H1 (cell line): ENCODE results near the gene CKS1B. TPM values are rescaled to one million over a fixed set of nuclear protein-coding genes. Genes with fewer than 3 reads are reported as not detected.

Source experiments
- CTCF ChIA-PET: fragments of 300-600 bp; sonication (Branson Sonifier 250); formaldehyde crosslinking; loops from one replicate; lab custom pipeline; 2021; ENCODE audit not compliant: partially characterized antibody; lab: Charles Lee
- POLR2A ChIA-PET: fragments of 300-600 bp; sonication (Branson Sonifier 250); formaldehyde crosslinking; loops from one replicate; lab custom pipeline; 2021; ENCODE audit warnings: inconsistent platforms; ENCODE audit not compliant: partially characterized antibody; lab: Charles Lee
- DNase-seq, 2 experiments: peaks; one replicate each; pipeline versions ENCODE4 v3.0.0 to v3.0.0-alpha.2; 2010 to 2022; ENCODE audit warnings: low spot score in 2 of 2, low read depth in 1 of 2, mixed read lengths in 1 of 2
- FAIRE-seq: peaks from 2 replicates; lab custom pipeline; 2011; peaks lifted over from hg19 to GRCh38; lab: Jason Lieb, UNC
- H2AFZ ChIP-seq: 2 replicates; pipeline ENCODE4 v1.8.1; 2012; ENCODE audit warnings: low read length, inconsistent platforms
- H2AK5ac ChIP-seq: 2 replicates; pipeline ENCODE4 v1.6.1; 2013; ENCODE audit warnings: low read depth, low read length
- H2BK120ac ChIP-seq: replicated peaks from 2 replicates; pipeline ENCODE3; 2013; ENCODE audit warnings: low read depth, low read length, inconsistent platforms
- H2BK12ac ChIP-seq: 2 replicates; pipeline ENCODE4 v1.6.1; 2013; ENCODE audit warnings: low read depth, low read length
- H2BK15ac ChIP-seq: 2 replicates; pipeline ENCODE4 v1.6.1; 2013; ENCODE audit warnings: low read length
- H2BK20ac ChIP-seq: 2 replicates; pipeline ENCODE4 v1.6.1; 2013; ENCODE audit warnings: low read length
- H2BK5ac ChIP-seq: 2 replicates; pipeline ENCODE4 v1.6.1; 2013; ENCODE audit warnings: low read depth, low read length
- H3K14ac ChIP-seq: 2 replicates; pipeline ENCODE4 v1.6.1; 2013; ENCODE audit warnings: inconsistent platforms; ENCODE audit not compliant: insufficient read length
- H3K18ac ChIP-seq: 2 replicates; pipeline ENCODE4 v1.6.1; 2013; ENCODE audit warnings: low read length; ENCODE audit errors: extremely low read depth
- H3K23ac ChIP-seq: 2 replicates; pipeline ENCODE4 v1.6.1; 2013; ENCODE audit warnings: inconsistent platforms; ENCODE audit not compliant: insufficient read length
- H3K23me2 ChIP-seq: 2 replicates; pipeline ENCODE4 v1.6.1; 2013; ENCODE audit warnings: low read depth, low read length
- H3K27ac ChIP-seq: 2 replicates; pipeline ENCODE4 v1.6.1; 2011; ENCODE audit warnings: low read depth, low read length, inconsistent platforms
- H3K27me3 ChIP-seq, 4 experiments: replicated peaks in 1 of 4; 1 replicate in 1 of 4; 2 replicates in 3 of 4; pipeline versions ENCODE4 v1.6.1 to v1.8.1; 2011 to 2013; ENCODE audit warnings: low read length in 3 of 4, mild to moderate bottlenecking in 3 of 4, inconsistent platforms in 2 of 4, mixed read lengths in 2 of 4, moderate library complexity in 1 of 4; ENCODE audit not compliant: control insufficient read depth in 3 of 4, insufficient read depth in 3 of 4; ENCODE audit errors: extremely low read depth in 1 of 4
- H3K36me3 ChIP-seq, 4 experiments: 2 replicates each; pipeline versions ENCODE4 v1.6.1 to v1.8.1; 2011 to 2013; ENCODE audit warnings: mild to moderate bottlenecking in 4 of 4, low read length in 3 of 4, moderate library complexity in 2 of 4, control low read depth in 1 of 4, inconsistent platforms in 1 of 4; ENCODE audit not compliant: insufficient read depth in 4 of 4, control insufficient read depth in 2 of 4
- H3K4ac ChIP-seq: replicated peaks from 2 replicates; pipeline ENCODE3; 2013; ENCODE audit warnings: low read length, low read depth, mixed read lengths, inconsistent platforms; ENCODE audit not compliant: insufficient read length
- H3K4me1 ChIP-seq, 4 experiments: replicated peaks in 1 of 4; 1 replicate in 1 of 4; 2 replicates in 3 of 4; pipeline versions ENCODE4 v1.6.1 to v1.8.1; 2011 to 2013; ENCODE audit warnings: low read length in 3 of 4, inconsistent platforms in 2 of 4, mixed read lengths in 1 of 4; ENCODE audit not compliant: insufficient read depth in 4 of 4, control insufficient read depth in 3 of 4
- H3K4me2 ChIP-seq, 2 experiments: 2 replicates each; pipeline versions ENCODE4 v1.6.1 to v1.8.1; 2011 to 2013; ENCODE audit warnings: low read depth in 2 of 2, low read length in 2 of 2, control low read depth in 1 of 2, inconsistent platforms in 1 of 2, mild to moderate bottlenecking in 1 of 2; ENCODE audit not compliant: insufficient read depth in 1 of 2
- H3K4me3 ChIP-seq, 4 experiments: fragments of 200-600, 300-600 bp in 1 of 4; sonication (generic), shearing (Covaris generic), sonication (Bioruptor Twin) in 1 of 4; 2 replicates each; pipeline versions ENCODE4 v1.5.1 to v1.8.1; 2011 to 2016; ENCODE audit warnings: low read length in 4 of 4, low read depth in 3 of 4, control low read depth in 2 of 4, inconsistent platforms in 2 of 4, mild to moderate bottlenecking in 2 of 4, mixed read lengths in 1 of 4, moderate library complexity in 1 of 4; ENCODE audit not compliant: insufficient read depth in 2 of 4; ENCODE audit errors: extremely low read depth in 1 of 4
- H3K56ac ChIP-seq: replicated peaks from 2 replicates; pipeline ENCODE3; 2013; ENCODE audit warnings: low read depth, mild to moderate bottlenecking, mixed read lengths, low read length, inconsistent platforms; ENCODE audit not compliant: insufficient read length
- H3K79me1 ChIP-seq: 2 replicates; pipeline ENCODE4 v1.6.1; 2013; ENCODE audit warnings: low read depth, low read length, control low read depth
- H3K79me2 ChIP-seq, 2 experiments: 2 replicates each; pipeline versions ENCODE4 v1.6.1 to v1.8.1; 2012 to 2013; ENCODE audit warnings: low read length in 2 of 2, mild to moderate bottlenecking in 2 of 2, inconsistent platforms in 1 of 2; ENCODE audit not compliant: insufficient read depth in 2 of 2, control insufficient read depth in 1 of 2
- H3K9ac ChIP-seq, 4 experiments: replicated peaks in 1 of 4; 1 replicate in 1 of 4; 2 replicates in 3 of 4; pipeline versions ENCODE4 v1.6.1 to v1.8.1; 2011 to 2013; ENCODE audit warnings: low read depth in 3 of 4, low read length in 3 of 4, control low read depth in 2 of 4, mild to moderate bottlenecking in 2 of 4, moderate library complexity in 2 of 4, inconsistent platforms in 1 of 4; ENCODE audit errors: extremely low read depth in 1 of 4
- H3K9me3 ChIP-seq, 2 experiments: 2 replicates each; pipeline versions ENCODE4 v1.6.1 to v1.8.1; 2012 to 2013; ENCODE audit warnings: mild to moderate bottlenecking in 2 of 2, moderate library complexity in 2 of 2, control low read depth in 1 of 2, inconsistent platforms in 1 of 2, low read depth in 1 of 2, low read length in 1 of 2, mixed read lengths in 1 of 2; ENCODE audit not compliant: insufficient read depth in 2 of 2
- H4K20me1 ChIP-seq, 2 experiments: replicated peaks in 1 of 2; 2 replicates each; pipeline versions ENCODE3 to v1.8.1; 2011 to 2013; ENCODE audit warnings: inconsistent platforms in 2 of 2, low read length in 2 of 2, mild to moderate bottlenecking in 1 of 2; ENCODE audit not compliant: insufficient read depth in 2 of 2, control insufficient read depth in 1 of 2
- H4K5ac ChIP-seq: 2 replicates; pipeline ENCODE4 v1.6.1; 2013; ENCODE audit warnings: low read length, low read depth, mixed read lengths, inconsistent platforms; ENCODE audit not compliant: insufficient read length
- H4K8ac ChIP-seq: 2 replicates; pipeline ENCODE4 v1.8.0; 2013; ENCODE audit warnings: mild to moderate bottlenecking, moderate library complexity, low read length, inconsistent platforms; ENCODE audit not compliant: insufficient read depth; ENCODE audit errors: extremely low read depth
- H4K91ac ChIP-seq: replicated peaks from 2 replicates; pipeline ENCODE3; 2013; ENCODE audit warnings: low read length, mixed read lengths, inconsistent platforms; ENCODE audit not compliant: insufficient read length
- ASH2L ChIP-seq: fragments of 200-600, 300-600 bp; sonication (generic); IDR thresholded peaks from one replicate; pipeline ENCODE4 v1.7.1; 2017; ENCODE audit warnings: low read length
- ATF3 ChIP-seq: IDR thresholded peaks from 2 replicates; pipeline ENCODE4 v1.6.1; 2011; ENCODE audit warnings: low read depth, mild to moderate bottlenecking, low read length; ENCODE audit not compliant: insufficient read depth
- CBX8 ChIP-seq: fragments of 300-800, 300-1000 bp; sonication (generic); IDR thresholded peaks from 2 replicates; pipeline ENCODE4 v1.7.1; 2016; ENCODE audit warnings: low read depth, low read length, borderline replicate concordance
- CHD1 ChIP-seq: IDR thresholded peaks from 2 replicates; pipeline ENCODE4 v1.6.1; 2012; ENCODE audit warnings: low read depth, low read length, improper control_type of control experiment
- FOSL1 ChIP-seq: IDR thresholded peaks from 2 replicates; pipeline ENCODE4 v1.6.1; 2011; ENCODE audit warnings: mild to moderate bottlenecking, low read depth, low read length, moderate library complexity; ENCODE audit not compliant: insufficient read depth
- GABPA ChIP-seq: IDR thresholded peaks from 2 replicates; pipeline ENCODE4 v1.6.1; 2011; ENCODE audit warnings: mild to moderate bottlenecking, low read length, moderate library complexity, borderline replicate concordance; ENCODE audit not compliant: insufficient read depth
- HDAC6 ChIP-seq: IDR thresholded peaks from one replicate; pipeline ENCODE4 v1.7.1; 2012; ENCODE audit warnings: low read depth, mild to moderate bottlenecking, inconsistent platforms, low read length, moderate library complexity
- KDM5A ChIP-seq: fragments of 200-600 bp; IDR thresholded peaks from 2 replicates; pipeline ENCODE4 v1.7.1; 2012; ENCODE audit warnings: mild to moderate bottlenecking, low read length, inconsistent platforms, mixed read lengths
- NANOG ChIP-seq: IDR thresholded peaks from 2 replicates; pipeline ENCODE4 v1.6.1; 2011; ENCODE audit warnings: low read length, low read depth, mild to moderate bottlenecking, inconsistent platforms; ENCODE audit not compliant: insufficient read depth, poor library complexity, severe bottlenecking
- SIN3A ChIP-seq, 2 experiments: IDR thresholded peaks in 1 of 2; conservative IDR thresholded peaks in 1 of 2; 2 replicates each; pipeline ENCODE4 v1.6.1; 2011 to 2012; ENCODE audit warnings: low read length in 2 of 2, improper control_type of control experiment in 1 of 2, low read depth in 1 of 2, mild to moderate bottlenecking in 1 of 2
- SP1 ChIP-seq: IDR thresholded peaks from 2 replicates; pipeline ENCODE4 v1.6.1; 2011; ENCODE audit warnings: low read depth, low read length
- SP4 ChIP-seq: IDR thresholded peaks from 2 replicates; pipeline ENCODE4 v1.6.1; 2012; ENCODE audit warnings: low read length, inconsistent platforms
- whole genome bisulfite sequencing, 2 experiments: shearing (Covaris generic) in 1 of 2; methylation state at CpG; one replicate each; pipeline versions ENCODE4 v1.1.6 to v1.1.7; 2013 to 2015; ENCODE audit warnings: low lambda C conversion rate in 2 of 2, mixed read lengths in 2 of 2, inconsistent platforms in 1 of 2, low coverage in 1 of 2, missing lambda C conversion rate in 1 of 2; ENCODE audit not compliant: insufficient replicate concordance in 2 of 2, insufficient coverage in 1 of 2, insufficient read length in 1 of 2; ENCODE audit errors: extremely low coverage in 1 of 2, missing lambda C conversion rate in 1 of 2; 5-methylcytosine and 5-hydroxymethylcytosine counted together
- polyA plus RNA-seq, 7 experiments: library from polyadenylated mRNA; depleted of rRNA in 3 of 7; stranded (reverse) in 5 of 7; unstranded in 2 of 7; fragments of >200 nt in 5 of 7; fragments of 200-250 nt in 2 of 7; gene quantifications; 1 replicate in 5 of 7; 2 replicates in 1 of 7; 4 replicates in 1 of 7; pipeline versions ENCODE4 v1.2.1 to v1.2.3, GENCODE V29; 2011 to 2013; ENCODE audit warnings: missing spikeins in 2 of 7, mixed read lengths in 2 of 7
- total RNA-seq: library from RNA; stranded (reverse); fragmentation: NEBNext Ultra II Directional; extraction: Animal tissue kit (Norgen Biotek cat#: 25700); gene quantifications from 2 replicates; pipeline ENCODE4 v1.2.1, GENCODE V29; 2021

CKS1B gene
- total and polyA plus RNA-seq, 2 of the 8 experiments (the other 6 are each of a cell fraction or from before 2014, with no cell fraction given), result 294 to 1,025 TPM

- peak overlapping the region in 1 of 4 experiments; percentile 36; a peak in 2 of 8 replicates for H3K4me3 ChIP-seq
- H4K8ac ChIP-seq, result no peak overlapping the region
- H3K36me3 ChIP-seq, result peaks cover 0 to 4% (median 1%) of the 10 kb centered on the region in 4 experiments; a peak in 4 of 8 replicates
- H3K4ac ChIP-seq, result no peak overlapping the region
- no peak overlapping the region for H4K5ac ChIP-seq
- no peak overlapping the region for H2BK20ac ChIP-seq
- no peak overlapping the region for H2BK120ac ChIP-seq
- peaks cover 0 to 55% of the 10 kb centered on the region in 2 experiments; a peak in 3 of 4 replicates for H3K79me2 ChIP-seq
- no peak overlapping the region for H3K23ac ChIP-seq
- DNase-seq (no peak), FAIRE-seq (no peak)
- H2AFZ ChIP-seq, result no peak overlapping the region
- H3K4me1 ChIP-seq, result peaks cover 14 to 63% (median 42%) of the 10 kb centered on the region in 4 experiments
- ChIA-PET POLR2A (interaction anchor here (0.9 to 14.8 kb wide), 5 partner anchors 6 to 54 kb away, joined by 3 to 128 read pairs (median 10); partner anchors contain the start of genes CKS1B, FLAD1, LENEP and PBXIP1), CTCF (interaction anchor here (0.5 to 18.6 kb wide), 10 partner anchors 9 to 120 kb away, joined by 3 to 354 read pairs (median 4); partner anchors contain the start of genes ADAM15, LENEP and ZBTB7B)
- no peak overlapping the region for H3K27ac ChIP-seq
- no peak overlapping the region for H2BK12ac ChIP-seq
- H4K91ac ChIP-seq, result no peak overlapping the region
- H3K9me3 ChIP-seq, result no peaks in the 10 kb centered on the region
- H3K18ac ChIP-seq, result peak overlapping the region; percentile 38; the same call in 1 of the 2 replicates
- no peak overlapping the region for H3K56ac ChIP-seq
- H2AK5ac ChIP-seq, result no peak overlapping the region
- H3K27me3 ChIP-seq, result no peaks in the 10 kb centered on the region
- WGBS, 2 experiments, result 91% methylated on average over 10 of the region's 12 CpGs; no CpG with 5 or more reads in 1 of the 2 experiments
- peak overlapping the region; percentile 44; the same call in 1 of the 2 replicates for H2BK5ac ChIP-seq
- H3K4me2 ChIP-seq, result 0 out of 4 replicates have a peak overlapping the region, but pooled peaks have one; percentile 34 to 42
- H4K20me1 ChIP-seq, result peaks cover 0 to 16% of the 10 kb centered on the region in 2 experiments
- H2BK15ac ChIP-seq, result no peak overlapping the region
- H3K14ac ChIP-seq, result no peak overlapping the region
- peaks cover 2% of the 10 kb centered on the region; the same call in 1 of the 2 replicates for H3K23me2 ChIP-seq
- H3K79me1 ChIP-seq, result peaks cover 20% of the 10 kb centered on the region
- no peak overlapping the region for H3K9ac ChIP-seq
- TF ChIP-seq KDM5A, result no peak
- TF ChIP-seq HDAC6, result no peak
- no peak for TF ChIP-seq CBX8
- TF ChIP-seq NANOG, result no peak
- TF ChIP-seq SP1, result no peak
- no peak for TF ChIP-seq FOSL1
- no peak for TF ChIP-seq SP4
- TF ChIP-seq ASH2L, result no peak
- no peak for TF ChIP-seq GABPA
- no peak for TF ChIP-seq ATF3
- TF ChIP-seq CHD1, result no peak
- TF ChIP-seq SIN3A (conservative IDR thresholded peaks at IDR 0.05 in 1 of 2, IDR thresholded peaks at IDR 0.05 in 1 of 2; ENCODE audit: low read depth in 1 of 2, low read length in 2 of 2), result no peak
These were observed 34.8 kb downstream of the CKS1B start for GRCh38 chr1:155009221-155009711.
